Fibroblast of lung (primary cell): ENCODE results near the gene APOD. TPM values are rescaled to one million over a fixed set of nuclear protein-coding genes. Genes with fewer than 3 reads are reported as not detected.

Experiments
- DNase-seq, 2 donors: peaks; one replicate each; pipeline versions ENCODE4 v3.0.0 to v3.0.0-alpha.2; 2010; ENCODE audit warnings: low read depth in 2 of 2
- H2AFZ ChIP-seq: 2 replicates; pipeline ENCODE4 v1.5.1; 2012; ENCODE audit warnings: low read length, control low read depth, inconsistent platforms
- H3K27ac ChIP-seq: 2 replicates; pipeline ENCODE4 v1.5.1; 2011; ENCODE audit warnings: low read length, control low read depth; ENCODE audit not compliant: insufficient read depth
- H3K27me3 ChIP-seq: 2 replicates; pipeline ENCODE4 v1.5.1; 2011; ENCODE audit warnings: mild to moderate bottlenecking, low read length; ENCODE audit not compliant: control insufficient read depth, insufficient read depth
- H3K36me3 ChIP-seq: 2 replicates; pipeline ENCODE4 v1.5.1; 2011; ENCODE audit warnings: low read length; ENCODE audit not compliant: control insufficient read depth, insufficient read depth
- H3K4me1 ChIP-seq: 2 replicates; pipeline ENCODE4 v1.5.1; 2011; ENCODE audit warnings: low read length; ENCODE audit not compliant: control insufficient read depth, insufficient read depth; ENCODE audit errors: extremely low read depth
- H3K4me2 ChIP-seq: 2 replicates; pipeline ENCODE4 v1.5.1; 2011; ENCODE audit warnings: low read length, control low read depth; ENCODE audit not compliant: insufficient read depth; ENCODE audit errors: extremely low read depth
- H3K4me3 ChIP-seq, 4 experiments: fragments of 200-600 bp in 1 of 4; sonication (generic) in 1 of 4; replicated peaks in 1 of 4; 2 replicates each; pipeline ENCODE4 v1.5.1; 2011 to 2016; ENCODE audit warnings: low read length in 4 of 4, low read depth in 3 of 4, mild to moderate bottlenecking in 3 of 4, control low read depth in 2 of 4, inconsistent platforms in 1 of 4, mixed read lengths in 1 of 4; ENCODE audit not compliant: insufficient read depth in 1 of 4; ENCODE audit errors: control extremely low read depth in 1 of 4
- H3K79me2 ChIP-seq: 2 replicates; pipeline ENCODE4 v1.5.1; 2012; ENCODE audit warnings: mild to moderate bottlenecking, low read length, inconsistent platforms; ENCODE audit not compliant: control insufficient read depth, insufficient read depth
- H3K9ac ChIP-seq: 2 replicates; pipeline ENCODE4 v1.5.1; 2011; ENCODE audit warnings: mild to moderate bottlenecking, low read length, control low read depth; ENCODE audit not compliant: insufficient read depth
- H3K9me3 ChIP-seq: 2 replicates; pipeline ENCODE4 v1.5.1; 2012; ENCODE audit warnings: low read depth, low read length; ENCODE audit not compliant: control insufficient read depth, insufficient read depth
- H4K20me1 ChIP-seq: 2 replicates; pipeline ENCODE4 v1.5.1; 2011; ENCODE audit warnings: low read length; ENCODE audit not compliant: control insufficient read depth, insufficient read depth; ENCODE audit errors: extremely low read depth
- CTCF ChIP-seq, 2 donors: IDR thresholded peaks in 1 of 2; conservative IDR thresholded peaks in 1 of 2; 1 replicate in 1 of 2; 2 replicates in 1 of 2; pipeline ENCODE4 v1.5.1; 2011 to 2012; ENCODE audit warnings: low read length in 2 of 2, control low read depth in 1 of 2, inconsistent platforms in 1 of 2, low read depth in 1 of 2, mild to moderate bottlenecking in 1 of 2
- EZH2 ChIP-seq: IDR thresholded peaks from 2 replicates; pipeline ENCODE4 v1.5.1; 2012; ENCODE audit warnings: low read length, control low read depth, mild to moderate bottlenecking; ENCODE audit errors: missing control alignments
- polyA plus RNA-seq, 2 donors: library from polyadenylated mRNA; depleted of rRNA in 1 of 2; stranded (reverse) in 1 of 2; unstranded in 1 of 2; fragments of >200 nt; gene quantifications; 2 replicates each; pipeline ENCODE4 v1.2.1, GENCODE V29; 2011 to 2012; ENCODE audit warnings: missing spikeins in 1 of 2
- total RNA-seq: library from RNA; depleted of rRNA; stranded (reverse); fragments of >200 nt; gene quantifications from 2 replicates; pipeline ENCODE4 v1.2.1, GENCODE V29; 2014

APOD gene
- total and polyA plus RNA-seq, 2 donors (not counting 1 experiment from before 2014, with no cell fraction given): 1.9 to 3.6 TPM

GRCh38 chr3:195559723-195560409 is 23.9 kb downstream of the APOD start:
- Histone ChIP-seq H3K9ac (no peak overlapping the region), H3K36me3 (no peaks in the 10 kb centered on the region), H3K4me2 (no peak overlapping the region), H3K4me1 (no peaks in the 10 kb centered on the region), H2AFZ (no peak overlapping the region), H3K27me3 (peaks cover 5% of the 10 kb centered on the region), H3K9me3 (no peaks in the 10 kb centered on the region), H3K79me2 (no peaks in the 10 kb centered on the region), H3K4me3 (no peak overlapping the region), H4K20me1 (no peaks in the 10 kb centered on the region), H3K27ac (no peak overlapping the region)
- DNase-seq: no peak
- no peak for TF ChIP-seq EZH2
- TF ChIP-seq CTCF (conservative IDR thresholded peaks at IDR 0.05 in 1 of 2, IDR thresholded peaks at IDR 0.05 in 1 of 2; ENCODE audit: low read depth in 1 of 2, low read length in 2 of 2): no peak

GRCh38 chr3:195558602-195559001 is 25.1 kb downstream of the APOD start:
- Histone ChIP-seq H3K36me3 (no peaks in the 10 kb centered on the region), H3K4me3 (no peak overlapping the region), H3K79me2 (no peaks in the 10 kb centered on the region), H3K4me1 (no peaks in the 10 kb centered on the region), H3K9ac (no peak overlapping the region), H2AFZ (no peak overlapping the region), H3K27me3 (peaks cover 5% of the 10 kb centered on the region), H3K4me2 (no peak overlapping the region), H3K27ac (no peak overlapping the region), H4K20me1 (no peaks in the 10 kb centered on the region), H3K9me3 (no peaks in the 10 kb centered on the region)
- TF ChIP-seq CTCF (conservative IDR thresholded peaks at IDR 0.05 in 1 of 2, IDR thresholded peaks at IDR 0.05 in 1 of 2; ENCODE audit: low read depth in 1 of 2, low read length in 2 of 2): peak; percentile 29 to 35
- no peak for TF ChIP-seq EZH2
- DNase-seq: peak in 1 of 2 donors; percentile 32

GRCh38 chr3:195557322-195557721 is 26.4 kb downstream of the APOD start:
- Histone ChIP-seq H3K9ac (no peak overlapping the region), H3K4me3 (no peak overlapping the region), H3K36me3 (no peaks in the 10 kb centered on the region), H3K27ac (no peak overlapping the region), H3K4me2 (no peak overlapping the region), H4K20me1 (no peaks in the 10 kb centered on the region), H3K27me3 (peaks cover 3% of the 10 kb centered on the region), H2AFZ (no peak overlapping the region), H3K4me1 (no peaks in the 10 kb centered on the region), H3K9me3 (no peaks in the 10 kb centered on the region), H3K79me2 (no peaks in the 10 kb centered on the region)
- DNase-seq: no peak
- TF ChIP-seq CTCF (conservative IDR thresholded peaks at IDR 0.05 in 1 of 2, IDR thresholded peaks at IDR 0.05 in 1 of 2; ENCODE audit: low read depth in 1 of 2, low read length in 2 of 2) (no peak), EZH2 (no peak)
